HG03558 (cell line): Measurements from ENCODE around the gene IL17REL.

Source experiments
- ATAC-seq: cut with Tn5 transposase; IDR thresholded peaks from one replicate; pipeline ENCODE4 v1.9.1; 2021; ENCODE audit warnings: moderate number of reproducible peaks; ENCODE audit not compliant: unreplicated experiment; ENCODE audit errors: extremely low read depth

The IL17REL gene

GRCh38 chr22:50012211-50013181 lies at the start of gene IL17REL:
Gene IL17REL, minus strand, starts transcription at chr22:50012765. Its CDS starts 119 bp downstream, at chr22:50012646.
- ATAC-seq: no peak

- ATAC-seq: no peak
Measured at GRCh38 chr22:50061824-50062355, 49.3 kb upstream of the IL17REL start.

GRCh38 chr22:50061141-50061823 lies 48.7 kb upstream of the IL17REL start:
- no peak for ATAC-seq

- ATAC-seq: no peak
Measured at GRCh38 chr22:50060441-50061140, 48.0 kb upstream of the IL17REL start.

- no peak for ATAC-seq
Measured at GRCh38 chr22:50059881-50060262, 47.3 kb upstream of the IL17REL start.

- no peak for ATAC-seq
Measured at GRCh38 chr22:50058906-50059880, 46.6 kb upstream of the IL17REL start.

- ATAC-seq: no peak
Measured at GRCh38 chr22:50058061-50058905, 45.7 kb upstream of the IL17REL start, which contains the start of gene TTLL8. Gene TTLL8, minus strand, starts transcription at chr22:50058298.

- no peak for ATAC-seq
Measured at GRCh38 chr22:50057278-50058060, 44.9 kb upstream of the IL17REL start.

GRCh38 chr22:50056214-50056972 lies 43.8 kb upstream of the IL17REL start:
- no peak for ATAC-seq

- ATAC-seq: no peak
Measured at GRCh38 chr22:50053861-50054260, 41.3 kb upstream of the IL17REL start.

GRCh38 chr22:50051930-50052329 lies 39.4 kb upstream of the IL17REL start:
- no peak for ATAC-seq

GRCh38 chr22:50049299-50050195 lies 37.0 kb upstream of the IL17REL start:
- ATAC-seq: no peak

- ATAC-seq: no peak
Measured at GRCh38 chr22:50048836-50049235, 36.3 kb upstream of the IL17REL start.

GRCh38 chr22:50048061-50048765 lies 35.6 kb upstream of the IL17REL start:
- ATAC-seq: no peak

GRCh38 chr22:50047346-50047745 lies 34.8 kb upstream of the IL17REL start:
- no peak for ATAC-seq
